Stomach (tissue), 9 donors: ENCODE measurements around the gene BLCAP. TPM values are rescaled to one million over a fixed set of nuclear protein-coding genes. Genes with fewer than 3 reads are reported as not detected.

ENCODE experiments used
- DNase-seq, 2 donors: peaks; one replicate each; pipeline versions ENCODE4 v3.0.0 to v3.0.0-alpha.2; 2013 to 2019
- H3K27ac ChIP-seq, 5 donors: fragments of 200-600 bp in 4 of 5; sonication (generic) in 4 of 5; one replicate each; pipeline ENCODE4 v1.5.1; 2013 to 2019; ENCODE audit warnings: mild to moderate bottlenecking in 1 of 5, moderate library complexity in 1 of 5
- H3K27me3 ChIP-seq, 3 donors: fragments of 200-600 bp; sonication (generic); one replicate each; pipeline ENCODE4 v1.5.1; 2017 to 2019; ENCODE audit warnings: mixed run types in 1 of 3
- H3K36me3 ChIP-seq, 4 donors: fragments of 200-600 bp; sonication (generic); 1 replicate in 3 of 4; 2 replicates in 1 of 4; pipeline ENCODE4 v1.5.1; 2016 to 2019
- H3K4me1 ChIP-seq, 4 donors: fragments of 200-600 bp; sonication (generic); one replicate each; pipeline ENCODE4 v1.5.1; 2016 to 2019
- H3K4me3 ChIP-seq, 4 donors: fragments of 200-600 bp; sonication (generic) in 3 of 4; one replicate each; pipeline ENCODE4 v1.5.1; 2016 to 2019; ENCODE audit warnings: mild to moderate bottlenecking in 1 of 4
- H3K9me3 ChIP-seq, 4 donors: fragments of 200-600 bp; sonication (generic); one replicate each; pipeline ENCODE4 v1.5.1; 2016 to 2019
- CTCF ChIP-seq, 7 experiments: fragments of 450-650 bp in 4 of 7; fragments of 200-600 bp in 3 of 7; sonication (generic) in 3 of 7; IDR thresholded peaks; one replicate each; pipeline ENCODE4 v1.5.1; 2016 to 2019; ENCODE audit warnings: antibody characterized with exemption in 7 of 7, control low read depth in 2 of 7, mild to moderate bottlenecking in 1 of 7
- EP300 ChIP-seq: sonication (generic); formaldehyde crosslinking; IDR thresholded peaks from one replicate; pipeline ENCODE4 v1.6.1; 2017; ENCODE audit warnings: antibody characterized with exemption
- POLR2A ChIP-seq, 4 donors: fragments of 450-650 bp; IDR thresholded peaks; one replicate each; pipeline ENCODE4 v1.6.1; 2016; ENCODE audit warnings: antibody characterized with exemption in 4 of 4, control low read depth in 2 of 4, mild to moderate bottlenecking in 1 of 4, moderate library complexity in 1 of 4
- POLR2AphosphoS5 ChIP-seq, 3 donors: sonication (generic); formaldehyde crosslinking; IDR thresholded peaks; one replicate each; pipeline ENCODE4 v1.6.1; 2016; ENCODE audit warnings: antibody characterized with exemption in 3 of 3
- WGBS, 5 donors: extraction: QIAGEN DNeasy Blood & Tissue Kit in 3 of 5; methylation state at CpG; one replicate each; pipeline versions ENCODE4 v1.1.5 to v1.1.7; 2013 to 2018; 5-methylcytosine and 5-hydroxymethylcytosine counted together
- intact Hi-C: fragments of 100-400 bp; cut with DNase I; formaldehyde crosslinking; loops from one replicate; pipeline ENCODE4 v1.15.1; 2023; ENCODE audit warnings: low total_unique reads
- polyA plus RNA-seq, 3 donors: library from polyadenylated mRNA; stranded (reverse); fragments of 200-250 nt; gene quantifications; one replicate each; pipeline ENCODE4 v1.2.3, GENCODE V29; 2013
- total RNA-seq, 5 donors: library from RNA; depleted of rRNA; stranded (reverse); fragments of >200 nt; gene quantifications; one replicate each; pipeline versions ENCODE4 v1.1.0 to v1.2.3, GENCODE V29; 2014 to 2016
- donor health status: healthy with polysubstance abuse.
- donor health status: Bipolar disorder and iron deficiency.
- donor health status: healthy.

Gene BLCAP
- total and polyA plus RNA-seq, 8 donors = 12.5 to 84.4 (median 46.6) TPM

DNA sequence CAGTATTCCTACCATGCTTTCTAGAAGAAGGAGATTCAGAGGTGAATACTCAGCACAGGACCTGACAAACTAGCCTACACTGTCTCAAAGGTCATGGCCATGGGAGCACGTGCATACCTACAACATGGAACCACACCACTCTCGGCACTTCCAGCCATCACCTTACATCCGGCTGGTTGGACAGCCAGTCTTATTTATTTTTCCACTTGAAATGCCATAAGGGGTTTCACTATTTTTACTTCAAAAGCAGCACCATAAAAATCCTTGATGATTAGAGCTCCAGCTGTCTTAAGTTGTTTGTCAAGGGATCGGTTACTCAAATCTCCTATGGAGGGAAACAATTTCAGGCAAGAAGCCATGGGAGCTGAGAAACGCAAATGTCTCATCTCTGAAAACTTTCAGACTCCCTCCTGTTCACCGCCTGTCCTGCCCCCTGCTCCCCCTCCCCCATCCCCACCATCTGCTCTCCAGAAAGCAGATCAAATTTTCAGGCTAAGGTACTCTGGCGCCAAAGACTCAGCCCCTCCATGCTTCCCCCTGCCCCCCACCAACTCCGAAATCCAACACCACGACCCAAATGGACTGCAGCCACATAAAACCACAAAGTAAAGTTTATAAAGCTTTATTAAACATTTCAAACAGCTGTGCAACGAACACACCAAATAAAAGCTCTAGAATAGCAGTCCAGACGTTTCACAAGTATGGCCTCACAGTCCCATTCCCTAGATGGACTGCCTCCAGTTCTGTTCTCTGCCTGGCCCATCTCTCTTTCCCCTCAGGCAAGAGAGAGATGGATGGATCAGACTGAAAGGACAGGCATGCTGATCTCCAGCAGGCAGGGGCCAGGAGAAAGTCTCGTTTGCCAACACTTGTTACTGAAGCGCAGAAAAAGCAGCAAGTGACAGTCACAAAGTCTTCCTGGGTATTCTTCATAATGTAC, 10.6 kb downstream of the BLCAP start:
- Histone ChIP-seq H3K27me3 (no peaks in the 10 kb centered on the region), H3K9me3 (no peaks in the 10 kb centered on the region), H3K36me3 (peaks cover 9 to 73% (median 50%) of the 10 kb centered on the region in 4 donors), H3K4me3 (no peak overlapping the region), H3K4me1 (peaks cover 16 to 62% (median 39%) of the 10 kb centered on the region in 4 donors), H3K27ac (peak overlapping the region in 4 of 5 donors; percentile 7 to 83 (median 27))
- intact Hi-C loops = no loop called here
- WGBS, 5 donors = 55 to 61% (median 59%) methylated on average over 13 of the region's 13 CpGs
- TF ChIP-seq POLR2A (IDR thresholded peaks at IDR 0.05) = no peak
- TF ChIP-seq EP300 = no peak
- no peak for TF ChIP-seq CTCF (IDR thresholded peaks at IDR 0.05)
- TF ChIP-seq POLR2AphosphoS5 (IDR thresholded peaks at IDR 0.05) = no peak
- peak; percentile 23 to 58 for DNase-seq

DNA sequence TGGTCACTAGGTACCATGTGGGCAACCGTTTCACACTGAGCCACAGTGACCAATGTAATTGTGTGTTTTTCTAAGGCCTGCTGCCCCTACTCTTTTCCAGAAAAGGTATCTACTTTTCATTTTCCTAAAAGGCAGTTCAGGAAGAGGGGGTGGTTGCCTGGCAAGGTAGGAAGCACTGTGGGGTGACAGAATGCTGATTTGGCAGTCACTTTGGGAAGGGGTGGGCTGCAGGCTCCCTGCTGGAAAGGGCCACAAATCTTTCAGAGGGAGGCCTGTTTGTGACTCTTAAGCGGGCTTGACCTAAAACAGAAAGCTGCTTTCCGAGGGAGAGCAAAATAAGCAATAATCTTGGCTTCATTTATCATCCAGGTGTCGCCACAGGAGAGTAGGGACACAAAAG, 11.8 kb downstream of the BLCAP start:
- no peak overlapping the region for H3K4me3 ChIP-seq
- DNase-seq = no peak
- no peak overlapping the region for H3K27ac ChIP-seq
- 83 to 90% (median 87%) methylated on average over 4 of the region's 4 CpGs for WGBS, 5 donors
- TF ChIP-seq EP300 = no peak
- TF ChIP-seq POLR2A (IDR thresholded peaks at IDR 0.05) = no peak
- TF ChIP-seq POLR2AphosphoS5 (IDR thresholded peaks at IDR 0.05) = no peak
- TF ChIP-seq CTCF (IDR thresholded peaks at IDR 0.05) = no peak
- peaks cover 9 to 78% (median 60%) of the 10 kb centered on the region in 4 donors for H3K36me3 ChIP-seq
- H3K27me3 ChIP-seq = no peaks in the 10 kb centered on the region
- intact Hi-C loops = no loop called here
- H3K9me3 ChIP-seq = no peaks in the 10 kb centered on the region
- H3K4me1 ChIP-seq = peaks cover 16 to 50% (median 31%) of the 10 kb centered on the region in 4 donors

DNA sequence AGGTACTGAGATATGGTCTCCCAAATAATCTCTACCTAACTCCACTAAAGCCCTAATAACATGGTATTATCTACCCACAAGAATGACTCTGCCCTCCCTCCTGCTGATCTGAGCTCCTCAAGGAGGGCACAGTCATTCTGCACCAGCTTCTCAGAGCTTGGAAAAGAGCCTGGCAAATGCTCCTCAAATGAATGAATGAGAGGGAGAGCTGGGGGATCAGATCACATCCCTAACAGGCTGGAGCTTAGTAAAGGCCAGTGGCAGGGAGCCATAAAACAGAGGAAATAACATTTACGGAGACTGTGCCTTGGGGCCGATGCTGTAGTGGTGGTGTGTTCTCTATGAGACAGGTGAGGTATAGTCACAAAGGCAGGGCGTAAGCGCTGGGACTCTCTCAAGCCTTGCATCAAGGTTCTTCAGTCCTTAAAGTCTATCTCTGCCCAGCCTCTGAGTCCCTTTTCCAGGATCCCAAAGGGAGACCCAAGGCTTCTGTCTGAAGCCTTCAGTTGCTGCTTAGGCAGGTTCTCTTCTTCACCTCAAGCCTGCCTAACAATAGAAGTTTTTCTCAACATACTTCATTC, 13.8 kb downstream of the BLCAP start:
- Histone ChIP-seq H3K9me3 (no peaks in the 10 kb centered on the region), H3K27ac (no peak overlapping the region), H3K36me3 (peaks cover 9 to 80% (median 70%) of the 10 kb centered on the region in 4 donors), H3K4me1 (peaks cover 9 to 30% (median 19%) of the 10 kb centered on the region in 4 donors), H3K4me3 (no peak overlapping the region), H3K27me3 (no peaks in the 10 kb centered on the region)
- no peak for TF ChIP-seq CTCF (IDR thresholded peaks at IDR 0.05)
- no peak for TF ChIP-seq EP300
- TF ChIP-seq POLR2A (IDR thresholded peaks at IDR 0.05) = no peak
- no peak for TF ChIP-seq POLR2AphosphoS5 (IDR thresholded peaks at IDR 0.05)
- intact Hi-C loops = no loop called here
- 82 to 96% (median 90%) methylated on average over 4 of the region's 4 CpGs for WGBS, 5 donors
- DNase-seq = no peak

DNA sequence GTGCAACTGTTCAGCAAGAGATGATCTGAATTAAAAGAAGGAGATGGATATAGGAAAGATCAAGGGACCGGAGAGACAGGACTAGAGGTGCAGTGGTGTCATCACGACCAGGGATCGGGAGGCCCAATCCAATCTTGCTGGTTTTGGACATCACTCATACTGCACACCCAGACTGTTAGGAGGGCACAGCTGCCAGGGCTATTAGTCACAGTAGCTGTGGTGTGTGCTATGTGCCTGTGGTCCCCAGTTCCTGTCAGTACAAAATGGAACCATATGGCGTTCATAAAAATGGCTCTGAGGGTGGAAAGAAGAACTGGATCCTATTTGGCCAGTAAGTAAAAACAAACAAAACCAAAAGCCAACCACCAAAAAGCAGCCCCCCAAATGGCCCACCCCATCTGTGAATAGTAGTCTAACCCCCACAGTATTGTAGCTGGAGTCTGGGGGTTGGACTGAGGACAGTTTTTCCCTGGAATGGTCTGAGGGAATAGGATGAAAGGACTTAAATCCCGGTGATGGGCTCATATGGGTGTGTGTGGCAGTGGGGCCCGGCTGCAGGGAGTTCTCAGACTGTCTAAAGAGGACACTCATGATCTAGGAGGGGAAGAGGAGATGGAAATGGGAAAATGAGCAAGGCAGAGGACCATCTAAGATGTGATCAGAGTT, 15.9 kb downstream of the BLCAP start:
- WGBS, 5 donors = 90 to 98% (median 93%) methylated on average over 6 of the region's 6 CpGs
- no peak for DNase-seq
- peaks cover 0 to 9% (median 3%) of the 10 kb centered on the region in 4 donors for H3K4me1 ChIP-seq
- no peaks in the 10 kb centered on the region for H3K27me3 ChIP-seq
- H3K9me3 ChIP-seq = no peaks in the 10 kb centered on the region
- no peak overlapping the region for H3K4me3 ChIP-seq
- no peak for TF ChIP-seq POLR2A (IDR thresholded peaks at IDR 0.05)
- no peak for TF ChIP-seq CTCF (IDR thresholded peaks at IDR 0.05)
- no peak for TF ChIP-seq EP300
- TF ChIP-seq POLR2AphosphoS5 (IDR thresholded peaks at IDR 0.05) = no peak
- no peak overlapping the region for H3K27ac ChIP-seq
- intact Hi-C loops = no loop called here
- peaks cover 4 to 65% (median 58%) of the 10 kb centered on the region in 4 donors for H3K36me3 ChIP-seq
